ENCODE measurements around the gene HRH1. TPM values are rescaled to one million over a fixed set of nuclear protein-coding genes. Genes with fewer than 3 reads are reported as not detected.

HRH1 gene
- total RNA-seq, 1 experiment from 2014 or later, result 7.0 TPM

GRCh38 chr3:11162401-11163345 lies 8.4 kb downstream of the HRH1 start:
- ChIA-PET CTCF (no interaction called here), POLR2A (no interaction called here), RAD21 (ENCODE audit: low non-redundant PET in 1 of 2, low total read pairs in 2 of 2, uncharacterized antibody in 2 of 2, unreplicated experiment in 2 of 2) (no interaction called here)
- no TSS peak for BruUV-seq (replicated peaks)
- Histone ChIP-seq H3K36me3 (ENCODE audit: control insufficient read depth in 1 of 2, insufficient read depth in 2 of 2, low read length in 2 of 2) (no peaks in the 10 kb centered on the region), H3K9ac (ENCODE audit: low read length) (no peak overlapping the region), H3K79me2 (ENCODE audit: insufficient read depth, low read length) (no peaks in the 10 kb centered on the region), H2AFZ (ENCODE audit: low read depth, low read length, poor library complexity, severe bottlenecking) (no peak overlapping the region), H3K27ac (ENCODE audit: low read depth, low read length) (no peak overlapping the region), H3K4me2 (ENCODE audit: low read length) (no peak overlapping the region), H4K20me1 (ENCODE audit: insufficient read depth) (no peaks in the 10 kb centered on the region), H3K27me3 (ENCODE audit: insufficient read depth, low read length) (no peaks in the 10 kb centered on the region), H3K4me1 (ENCODE audit: control insufficient read depth in 1 of 2, insufficient read depth in 2 of 2, low read length in 2 of 2) (peaks cover 0 to 15% of the 10 kb centered on the region in 2 experiments; a peak in 1 of 4 replicates), H3K9me3 (ENCODE audit: control insufficient read depth in 1 of 2, insufficient read depth in 1 of 2, low read depth in 1 of 2, low read length in 2 of 2) (no peaks in the 10 kb centered on the region), H3K4me3 (replicated peaks in 1 of 2; ENCODE audit: low read depth in 1 of 2, low read length in 2 of 2) (no peak overlapping the region), H3K9me2 (ENCODE audit: insufficient read depth) (no peaks in the 10 kb centered on the region)
- ATAC-seq, result no peak
- TF ChIP-seq POLR2AphosphoS5 (IDR thresholded peaks at IDR 0.05; ENCODE audit: low read depth, low read length) (no peak), SP1 (IDR thresholded peaks at IDR 0.05; ENCODE audit: low read depth) (no peak), ATF3 (IDR thresholded peaks at IDR 0.05) (no peak), ZNF274 (IDR thresholded peaks at IDR 0.05; ENCODE audit: low read depth, low read length) (no peak), SIN3A (IDR thresholded peaks at IDR 0.05; ENCODE audit: low read depth) (no peak)
- intact Hi-C loops (cut with micrococcal nuclease), result no loop called here
- no peak for DNase-seq (ENCODE audit: low read depth, low spot score)

DNA sequence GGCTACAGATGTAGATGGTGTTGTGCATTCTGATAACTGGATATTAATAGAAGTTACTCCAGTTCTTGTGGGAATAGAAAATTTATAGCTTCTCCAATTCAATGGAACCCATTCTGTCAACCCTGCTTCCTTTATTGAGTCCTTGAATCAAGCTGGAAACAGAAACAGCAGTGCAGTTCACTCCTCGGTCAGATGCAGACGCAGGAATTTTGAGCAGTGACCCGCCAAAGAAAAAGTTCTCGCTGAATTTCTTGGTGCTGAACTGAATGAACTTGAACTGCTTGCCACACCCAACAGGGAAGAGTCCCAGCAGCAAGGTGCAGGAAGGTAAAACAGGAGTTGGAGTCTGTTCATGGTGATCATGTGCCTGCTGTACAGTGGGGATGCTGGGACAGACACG lies 10.3 kb downstream of the HRH1 start:
- H3K4me2 ChIP-seq (ENCODE audit: low read length), result no peak overlapping the region
- ATAC-seq (no peak), DNase-seq (ENCODE audit: low read depth, low spot score) (no peak)
- H3K27me3 ChIP-seq (ENCODE audit: insufficient read depth, low read length), result no peaks in the 10 kb centered on the region
- H3K9me3 ChIP-seq (ENCODE audit: control insufficient read depth in 1 of 2, insufficient read depth in 1 of 2, low read depth in 1 of 2, low read length in 2 of 2), result no peaks in the 10 kb centered on the region
- CTCF ChIA-PET, result interaction anchor here (0.6 kb wide), 1 partner anchor 28 kb away, joined by 3 read pairs; no protein-coding TSS in a partner anchor
- H4K20me1 ChIP-seq (ENCODE audit: insufficient read depth), result no peaks in the 10 kb centered on the region
- H3K36me3 ChIP-seq (ENCODE audit: control insufficient read depth in 1 of 2, insufficient read depth in 2 of 2, low read length in 2 of 2), result no peaks in the 10 kb centered on the region
- POLR2A ChIA-PET, result no interaction called here
- H3K9ac ChIP-seq (ENCODE audit: low read length), result no peak overlapping the region
- H3K9me2 ChIP-seq (ENCODE audit: insufficient read depth), result no peaks in the 10 kb centered on the region
- RAD21 ChIA-PET (ENCODE audit: low non-redundant PET in 1 of 2, low total read pairs in 2 of 2, uncharacterized antibody in 2 of 2, unreplicated experiment in 2 of 2), result no interaction called here
- no peak overlapping the region for H3K4me3 ChIP-seq (replicated peaks in 1 of 2; ENCODE audit: low read depth in 1 of 2, low read length in 2 of 2)
- H2AFZ ChIP-seq (ENCODE audit: low read depth, low read length, poor library complexity, severe bottlenecking), result no peak overlapping the region
- BruUV-seq (replicated peaks), result no TSS peak
- TF ChIP-seq EZH2phosphoT487 (IDR thresholded peaks at IDR 0.05; ENCODE audit: borderline replicate concordance), result no peak
- TF ChIP-seq ELF1 (IDR thresholded peaks at IDR 0.05; ENCODE audit: borderline replicate concordance, low read depth), result no peak
- no peak for TF ChIP-seq CBX3 (IDR thresholded peaks at IDR 0.05; ENCODE audit: low read depth)
- TF ChIP-seq FOSL1 (IDR thresholded peaks at IDR 0.05; ENCODE audit: low read depth), result no peak
- TF ChIP-seq SRF (IDR thresholded peaks at IDR 0.05; ENCODE audit: low read depth), result no peak
- TF ChIP-seq, protein P1, sequence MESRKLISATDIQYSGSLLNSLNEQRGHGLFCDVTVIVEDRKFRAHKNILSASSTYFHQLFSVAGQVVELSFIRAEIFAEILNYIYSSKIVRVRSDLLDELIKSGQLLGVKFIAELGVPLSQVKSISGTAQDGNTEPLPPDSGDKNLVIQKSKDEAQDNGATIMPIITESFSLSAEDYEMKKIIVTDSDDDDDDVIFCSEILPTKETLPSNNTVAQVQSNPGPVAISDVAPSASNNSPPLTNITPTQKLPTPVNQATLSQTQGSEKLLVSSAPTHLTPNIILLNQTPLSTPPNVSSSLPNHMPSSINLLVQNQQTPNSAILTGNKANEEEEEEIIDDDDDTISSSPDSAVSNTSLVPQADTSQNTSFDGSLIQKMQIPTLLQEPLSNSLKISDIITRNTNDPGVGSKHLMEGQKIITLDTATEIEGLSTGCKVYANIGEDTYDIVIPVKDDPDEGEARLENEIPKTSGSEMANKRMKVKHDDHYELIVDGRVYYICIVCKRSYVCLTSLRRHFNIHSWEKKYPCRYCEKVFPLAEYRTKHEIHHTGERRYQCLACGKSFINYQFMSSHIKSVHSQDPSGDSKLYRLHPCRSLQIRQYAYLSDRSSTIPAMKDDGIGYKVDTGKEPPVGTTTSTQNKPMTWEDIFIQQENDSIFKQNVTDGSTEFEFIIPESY (IDR thresholded peaks at IDR 0.05; ENCODE audit: extremely low read depth, insufficient replicate concordance, low read length), result no peak
- no peaks in the 10 kb centered on the region for H3K79me2 ChIP-seq (ENCODE audit: insufficient read depth, low read length)
- H3K27ac ChIP-seq (ENCODE audit: low read depth, low read length), result no peak overlapping the region
- peaks cover 0 to 17% of the 10 kb centered on the region in 2 experiments; a peak in 1 of 4 replicates for H3K4me1 ChIP-seq (ENCODE audit: control insufficient read depth in 1 of 2, insufficient read depth in 2 of 2, low read length in 2 of 2)
- intact Hi-C loops (cut with micrococcal nuclease), result no loop called here

All from HCT116 (cell line).